Activated CD4-positive, alpha-beta T cell treated with anti-CD3 and anti-CD28 coated beads, Interleukin-2, Interleukin-6, amounts not matched to agents 100 ng/mL and 50 ng/mL, durations not matched to agents 16 hours and 8 hours (primary cell): ENCODE results near the gene SLC46A2.

ENCODE experiments used
- DNase-seq: peaks from one replicate; pipeline ENCODE4 v3.0.0-alpha.2; 2020

The SLC46A2 gene

GRCh38 chr9:112856843-112857242 is 33.8 kb downstream of the SLC46A2 start:
- no peak for DNase-seq

GRCh38 chr9:112856200-112856599 is 34.5 kb downstream of the SLC46A2 start:
- no peak for DNase-seq

GRCh38 chr9:112854657-112855056 is 36.0 kb downstream of the SLC46A2 start:
- no peak for DNase-seq

- DNase-seq = no peak
These were observed 36.6 kb downstream of the SLC46A2 start for GRCh38 chr9:112853882-112854585.

- DNase-seq = no peak
These were observed 37.8 kb downstream of the SLC46A2 start for GRCh38 chr9:112852741-112853504.

GRCh38 chr9:112850840-112851239 is 39.8 kb downstream of the SLC46A2 start:
- no peak for DNase-seq

GRCh38 chr9:112849363-112849922 is 41.2 kb downstream of the SLC46A2 start:
- peak; percentile 27 for DNase-seq

- DNase-seq = no peak
These were observed 42.1 kb downstream of the SLC46A2 start for GRCh38 chr9:112848316-112849151.

GRCh38 chr9:112846528-112847488 is 43.9 kb downstream of the SLC46A2 start:
- no peak for DNase-seq

GRCh38 chr9:112844771-112845542 is 45.7 kb downstream of the SLC46A2 start:
- peak; percentile 84 for DNase-seq

GRCh38 chr9:112842555-112842954 is 48.1 kb downstream of the SLC46A2 start:
- no peak for DNase-seq

GRCh38 chr9:112841261-112841660 is 49.4 kb downstream of the SLC46A2 start:
- no peak for DNase-seq

- no peak for DNase-seq
These were observed 51.3 kb downstream of the SLC46A2 start for GRCh38 chr9:112839331-112839730.

GRCh38 chr9:112838342-112838741 is 52.3 kb downstream of the SLC46A2 start:
- DNase-seq = no peak

GRCh38 chr9:112836394-112836793 is 54.3 kb downstream of the SLC46A2 start:
- DNase-seq = no peak

GRCh38 chr9:112833081-112833480 is 57.6 kb downstream of the SLC46A2 start:
- DNase-seq = no peak

GRCh38 chr9:112831969-112832368 is 58.7 kb downstream of the SLC46A2 start:
- no peak for DNase-seq

- DNase-seq = no peak
These were observed 59.3 kb downstream of the SLC46A2 start for GRCh38 chr9:112831281-112831851.
